GM10847 (cell line): Measurements from ENCODE around the gene MEGF10.

Source experiments
- POLR2A ChIP-seq: IDR thresholded peaks from 2 replicates; pipeline ENCODE4 v1.6.1; 2011; ENCODE audit not compliant: insufficient read length; ENCODE audit errors: extremely low read depth

The MEGF10 gene

GRCh38 chr5:127375544-127376091 lies 85.0 kb downstream of the MEGF10 start:
- no peak for TF ChIP-seq POLR2A

GRCh38 chr5:127377651-127378050 lies 87.1 kb downstream of the MEGF10 start:
- no peak for TF ChIP-seq POLR2A

GRCh38 chr5:127385936-127386335 lies 95.3 kb downstream of the MEGF10 start:
- TF ChIP-seq POLR2A, result no peak

DNA sequence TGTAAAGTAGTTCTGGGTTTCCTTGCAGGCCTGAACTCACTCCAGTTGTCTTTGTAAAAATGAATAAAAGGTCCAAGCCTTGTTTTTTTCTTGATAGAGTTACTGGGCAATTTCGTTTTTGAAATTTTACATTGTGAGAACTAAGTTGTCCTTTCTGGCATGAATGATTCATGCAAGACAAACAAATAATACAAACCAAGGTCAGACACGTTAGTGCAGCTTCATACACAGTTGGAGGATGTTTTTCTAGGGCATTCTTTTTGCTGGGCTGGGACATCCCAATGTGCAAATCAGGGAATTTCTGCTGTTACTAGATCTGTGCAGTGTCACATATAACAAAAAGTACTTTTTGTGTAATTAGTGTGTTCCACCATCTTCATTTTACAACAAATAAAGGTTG lies 96.0 kb downstream of the MEGF10 start:
- no peak for TF ChIP-seq POLR2A

- TF ChIP-seq POLR2A, result no peak
These were observed 99.0 kb downstream of the MEGF10 start for GRCh38 chr5:127389601-127390000.

GRCh38 chr5:127392762-127393161 lies 102.2 kb downstream of the MEGF10 start:
- no peak for TF ChIP-seq POLR2A

- TF ChIP-seq POLR2A, result no peak
These were observed 106.0 kb downstream of the MEGF10 start for GRCh38 chr5:127396490-127397155.

GRCh38 chr5:127398508-127398907 lies 107.9 kb downstream of the MEGF10 start:
- TF ChIP-seq POLR2A, result no peak

DNA sequence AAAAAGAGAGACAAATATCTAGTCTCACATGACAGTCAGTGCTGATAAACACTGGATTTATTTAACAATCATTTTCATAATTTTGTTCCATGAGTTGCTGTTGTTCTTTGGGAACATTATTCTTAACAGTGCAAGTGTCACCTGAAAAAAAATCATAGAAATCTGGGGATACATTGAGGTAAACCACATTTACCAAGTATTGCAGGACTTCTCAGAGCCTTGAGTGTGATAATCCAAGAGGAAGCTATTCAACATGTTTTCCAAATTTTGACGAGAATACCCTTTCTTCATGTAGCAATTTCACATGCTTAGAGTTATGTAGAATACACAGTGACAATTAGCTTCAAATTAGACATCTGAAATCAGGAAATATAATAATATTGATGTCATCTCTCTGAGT lies 108.5 kb downstream of the MEGF10 start:
- no peak for TF ChIP-seq POLR2A

DNA sequence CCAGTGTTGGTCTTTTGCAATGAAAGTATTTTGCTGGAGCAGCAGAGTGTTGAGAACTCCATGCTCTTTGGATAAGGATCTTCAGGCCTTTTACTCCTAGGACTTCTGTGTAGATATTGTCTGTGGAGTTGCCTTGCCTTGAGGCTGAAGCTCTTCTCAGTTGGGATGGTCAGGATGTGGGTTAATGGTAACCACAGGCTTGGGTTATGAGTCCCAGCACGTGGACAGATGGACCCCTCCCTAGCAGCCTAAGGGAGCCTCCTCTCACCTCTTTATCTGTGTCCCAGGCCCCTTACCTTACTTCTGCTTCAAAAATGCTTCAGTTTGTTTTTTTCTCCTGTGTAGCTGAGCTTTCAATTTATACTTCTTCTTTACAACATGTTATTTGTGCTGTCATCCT lies 109.9 kb downstream of the MEGF10 start:
- TF ChIP-seq POLR2A, result no peak

GRCh38 chr5:127400946-127401670 lies 110.5 kb downstream of the MEGF10 start:
- TF ChIP-seq POLR2A, result no peak

- no peak for TF ChIP-seq POLR2A
These were observed 111.8 kb downstream of the MEGF10 start for GRCh38 chr5:127402361-127402760.

DNA sequence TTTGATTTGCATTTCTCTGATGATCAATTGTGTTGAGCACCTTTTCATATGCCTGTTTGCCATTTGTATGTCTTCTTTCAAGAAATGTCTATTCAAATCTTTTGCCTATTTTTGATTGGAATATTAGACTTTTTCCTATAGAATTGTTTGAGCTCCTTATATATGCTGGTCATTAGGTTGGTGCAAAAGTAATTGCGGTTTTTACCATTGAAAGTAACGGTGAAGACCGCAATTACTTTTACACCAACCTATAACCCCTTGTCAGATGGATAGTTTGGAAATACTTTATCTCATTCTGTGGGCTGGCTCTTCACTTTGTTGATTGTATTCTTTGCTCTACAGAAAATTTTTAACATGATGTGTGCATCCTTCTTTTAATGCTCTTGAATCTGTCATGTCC lies 113.6 kb downstream of the MEGF10 start:
- no peak for TF ChIP-seq POLR2A

DNA sequence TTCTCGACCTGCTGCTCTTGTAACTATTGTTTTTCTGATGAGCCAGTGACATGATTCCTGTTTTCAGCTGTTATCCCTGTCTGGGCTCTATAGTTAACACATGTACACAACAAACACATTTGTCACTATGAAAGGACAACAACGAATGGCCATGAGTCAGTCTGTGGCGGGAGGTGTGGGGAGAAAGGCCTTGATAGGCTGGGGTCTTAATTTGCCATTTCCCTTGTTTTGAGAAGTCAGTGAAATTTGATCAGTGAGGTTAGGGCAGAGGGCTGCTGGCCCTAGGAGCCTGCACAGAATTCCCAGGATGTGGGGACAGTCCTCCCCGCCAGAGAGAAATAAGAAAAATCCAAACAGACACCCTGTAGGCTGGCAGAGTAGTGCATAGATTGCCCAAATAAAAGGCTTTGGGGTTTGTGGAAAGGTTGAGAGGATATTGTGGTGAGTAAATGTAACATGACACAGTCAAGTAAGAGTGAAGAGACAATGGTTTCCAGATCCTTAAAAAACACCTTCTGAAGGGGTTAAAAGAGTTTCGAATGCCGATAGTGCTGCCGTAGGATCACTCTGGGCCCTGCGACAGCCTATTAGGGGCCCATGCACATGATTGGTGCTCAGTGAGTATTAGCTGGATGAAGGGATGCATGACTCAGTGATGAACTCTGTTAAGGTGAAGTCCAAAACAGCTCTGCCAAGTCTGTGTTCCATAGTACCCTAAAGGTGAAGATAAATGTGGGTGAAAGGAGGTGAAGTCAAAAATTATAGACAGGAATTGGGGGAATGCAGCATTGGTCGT lies 115.9 kb downstream of the MEGF10 start:
- TF ChIP-seq POLR2A, result no peak

GRCh38 chr5:127409246-127409917 lies 118.8 kb downstream of the MEGF10 start:
- TF ChIP-seq POLR2A, result no peak
